ENCODE results near the gene PAPPA2.

DNA sequence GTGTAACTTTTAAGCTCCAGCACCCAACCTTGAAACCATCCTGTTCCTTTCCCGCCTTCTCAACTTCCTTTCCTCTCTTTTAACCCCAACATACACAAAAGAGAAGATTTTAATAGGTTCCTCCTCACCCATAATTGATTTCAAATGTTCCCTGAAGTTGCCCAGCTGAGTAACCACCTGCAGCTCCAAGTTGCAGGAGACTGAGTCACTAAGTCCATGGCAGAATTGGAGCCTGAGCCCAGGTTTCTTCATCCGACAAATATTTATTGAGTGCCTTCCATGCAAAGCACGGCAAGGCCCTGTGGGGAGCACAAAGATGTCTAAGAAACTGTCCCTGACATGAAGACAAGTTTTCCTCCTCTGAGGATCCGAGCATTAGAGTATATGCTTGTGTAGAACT is 97.7 kb downstream of the PAPPA2 start:
- TF ChIP-seq, protein P1, sequence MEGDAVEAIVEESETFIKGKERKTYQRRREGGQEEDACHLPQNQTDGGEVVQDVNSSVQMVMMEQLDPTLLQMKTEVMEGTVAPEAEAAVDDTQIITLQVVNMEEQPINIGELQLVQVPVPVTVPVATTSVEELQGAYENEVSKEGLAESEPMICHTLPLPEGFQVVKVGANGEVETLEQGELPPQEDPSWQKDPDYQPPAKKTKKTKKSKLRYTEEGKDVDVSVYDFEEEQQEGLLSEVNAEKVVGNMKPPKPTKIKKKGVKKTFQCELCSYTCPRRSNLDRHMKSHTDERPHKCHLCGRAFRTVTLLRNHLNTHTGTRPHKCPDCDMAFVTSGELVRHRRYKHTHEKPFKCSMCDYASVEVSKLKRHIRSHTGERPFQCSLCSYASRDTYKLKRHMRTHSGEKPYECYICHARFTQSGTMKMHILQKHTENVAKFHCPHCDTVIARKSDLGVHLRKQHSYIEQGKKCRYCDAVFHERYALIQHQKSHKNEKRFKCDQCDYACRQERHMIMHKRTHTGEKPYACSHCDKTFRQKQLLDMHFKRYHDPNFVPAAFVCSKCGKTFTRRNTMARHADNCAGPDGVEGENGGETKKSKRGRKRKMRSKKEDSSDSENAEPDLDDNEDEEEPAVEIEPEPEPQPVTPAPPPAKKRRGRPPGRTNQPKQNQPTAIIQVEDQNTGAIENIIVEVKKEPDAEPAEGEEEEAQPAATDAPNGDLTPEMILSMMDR (IDR thresholded peaks at IDR 0.05) = no peak
- no peak for TF ChIP-seq POLR2A (IDR thresholded peaks at IDR 0.05)
